ENCODE measurements around the gene DYNC2H1. TPM values are rescaled to one million over a fixed set of nuclear protein-coding genes. Genes with fewer than 3 reads are reported as not detected.
A peak's percentile ranks its signal among the peaks of the same experiment; 100 is the strongest.

Gene DYNC2H1
- total RNA-seq, 2 donors from 2014 or later, result 2.0 to 3.6 TPM

- no peak for ATAC-seq
- no peak for DNase-seq
- intact Hi-C loops (cut with DNase I, micrococcal nuclease), result no loop called here
Observed at GRCh38 chr11:103257360-103257759, 148.1 kb downstream of the DYNC2H1 start.

- DNase-seq (no peak), ATAC-seq (no peak)
- intact Hi-C loops (cut with DNase I, micrococcal nuclease), result no loop called here
Observed at GRCh38 chr11:103266167-103266831, 157.1 kb downstream of the DYNC2H1 start.

DNA sequence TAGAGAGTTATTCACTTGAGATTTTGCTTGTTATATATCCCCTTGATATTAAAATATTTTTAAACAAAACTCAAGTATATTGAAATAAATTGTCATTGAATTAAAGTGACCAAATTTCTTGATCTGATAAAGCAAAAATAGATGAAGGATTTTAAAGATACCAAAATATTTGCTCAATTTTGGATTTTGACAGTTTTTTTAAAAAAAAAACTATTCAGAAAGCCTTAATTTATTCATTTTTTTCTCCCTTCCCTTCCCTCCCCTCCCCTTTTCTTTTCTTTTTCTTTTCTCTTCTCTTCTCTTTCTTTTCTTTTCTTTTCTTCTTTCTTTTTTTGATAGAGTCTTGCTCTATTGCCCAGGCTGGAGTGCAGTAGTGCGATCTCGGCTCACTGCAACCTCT, 163.7 kb downstream of the DYNC2H1 start:
- intact Hi-C loops (cut with DNase I, micrococcal nuclease), result no loop called here
- no peak for DNase-seq
- no peak for ATAC-seq

DNA sequence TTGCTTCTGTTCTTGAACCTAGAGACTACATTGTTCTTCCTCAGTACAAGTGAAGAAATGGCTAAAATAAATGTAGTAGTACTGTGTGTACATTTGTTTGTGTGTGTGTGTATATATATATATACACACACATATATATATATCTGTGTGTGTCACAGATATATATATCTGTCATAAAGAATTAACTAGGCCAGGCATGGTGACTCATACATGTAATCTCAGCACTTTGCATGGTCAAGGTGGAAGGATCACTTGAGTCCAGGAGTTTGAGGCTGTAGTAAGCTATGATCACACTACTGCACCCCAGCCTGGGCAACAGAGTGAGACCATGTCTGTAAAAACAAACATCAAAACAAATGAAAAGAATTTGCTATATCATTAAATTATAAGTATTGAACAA, 164.8 kb downstream of the DYNC2H1 start:
- ATAC-seq (no peak), DNase-seq (no peak)
- intact Hi-C loops (cut with DNase I, micrococcal nuclease), result no loop called here

DNA sequence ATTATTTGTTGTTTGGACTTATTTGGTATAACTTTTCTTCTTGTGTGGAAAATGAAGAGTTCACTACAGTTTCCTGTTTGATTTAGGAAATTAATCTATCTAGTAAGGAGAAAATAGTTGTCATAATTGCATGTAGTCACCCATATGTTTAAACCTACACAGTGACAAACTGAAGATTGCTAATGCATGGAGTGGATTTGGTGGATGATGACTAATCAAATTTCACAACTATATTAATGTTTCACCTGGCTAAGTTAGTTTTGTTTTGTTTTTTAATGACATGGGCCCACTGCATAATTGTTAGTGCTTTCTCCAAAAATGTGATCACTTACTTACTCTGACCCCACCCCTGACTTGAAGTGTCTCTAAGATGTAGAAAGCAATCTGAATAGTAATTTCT, 170.6 kb downstream of the DYNC2H1 start:
- intact Hi-C loops (cut with DNase I, micrococcal nuclease), result no loop called here

GRCh38 chr11:103281301-103281700, 172.1 kb downstream of the DYNC2H1 start:
- DNase-seq, result no peak
- ATAC-seq, result no peak
- intact Hi-C loops (cut with DNase I, micrococcal nuclease), result no loop called here

More for the DNA sequence above, 170.6 kb downstream of the DYNC2H1 start:
- DNase-seq (no peak), ATAC-seq (no peak)

GRCh38 chr11:103284260-103284659, 175.0 kb downstream of the DYNC2H1 start:
- DNase-seq (no peak), ATAC-seq (no peak)
- intact Hi-C loops (cut with DNase I, micrococcal nuclease), result no loop called here

DNA sequence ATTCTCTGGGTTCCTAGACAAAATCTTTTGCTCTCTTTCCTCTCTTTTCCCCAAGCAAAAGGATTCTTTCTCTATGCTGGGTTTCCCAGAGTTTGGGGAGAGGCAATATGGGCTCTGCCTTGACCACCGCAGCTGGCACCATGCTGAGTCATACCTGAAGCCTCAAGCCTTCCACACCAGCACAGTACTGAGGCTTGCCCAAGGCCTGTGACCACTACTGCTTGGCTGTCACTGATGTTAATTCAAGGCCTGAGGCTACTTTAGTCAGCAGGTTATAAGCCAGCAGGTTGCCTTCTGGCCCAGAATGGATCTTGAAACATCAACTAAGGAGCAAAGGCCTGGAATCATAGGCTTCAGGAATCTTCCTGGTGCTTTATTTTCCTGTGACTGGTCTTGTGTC, 185.3 kb downstream of the DYNC2H1 start:
- intact Hi-C loops (cut with DNase I, micrococcal nuclease), result no loop called here
- no peak for DNase-seq
- ATAC-seq, result no peak

- DNase-seq (no peak), ATAC-seq (no peak)
- intact Hi-C loops (cut with DNase I, micrococcal nuclease), result no loop called here
Observed at GRCh38 chr11:103295704-103296103, 186.5 kb downstream of the DYNC2H1 start.

- ATAC-seq (no peak), DNase-seq (no peak)
- intact Hi-C loops (cut with DNase I, micrococcal nuclease), result no loop called here
Observed at GRCh38 chr11:103297900-103298299, 188.7 kb downstream of the DYNC2H1 start.

GRCh38 chr11:103315248-103315647, 206.0 kb downstream of the DYNC2H1 start:
- no peak for DNase-seq
- intact Hi-C loops (cut with DNase I, micrococcal nuclease), result no loop called here
- no peak for ATAC-seq

DNA sequence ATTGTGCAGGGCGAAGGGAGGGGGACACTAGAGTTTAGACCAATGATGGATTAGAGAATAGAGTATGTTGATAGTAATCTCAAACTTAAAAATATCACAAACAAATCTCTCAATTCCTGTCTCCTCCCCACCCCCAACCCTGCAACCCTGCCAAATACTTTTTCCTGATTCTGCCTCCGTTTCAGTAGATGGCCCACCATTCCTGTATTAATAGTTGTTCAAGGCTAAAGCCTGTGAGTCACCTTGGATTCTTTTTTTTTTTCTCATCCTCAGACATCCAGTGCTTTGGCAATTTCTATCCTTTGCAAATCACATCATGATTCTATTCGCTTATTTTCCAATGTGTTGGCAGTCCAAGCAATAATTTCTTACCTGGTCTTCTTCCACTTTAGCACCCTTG, 207.9 kb downstream of the DYNC2H1 start:
- no peak for DNase-seq
- intact Hi-C loops (cut with DNase I, micrococcal nuclease), result no loop called here
- no peak for ATAC-seq

GRCh38 chr11:103322821-103323220, 213.6 kb downstream of the DYNC2H1 start:
- intact Hi-C loops (cut with DNase I, micrococcal nuclease), result no loop called here
- ATAC-seq, result no peak
- no peak for DNase-seq

DNA sequence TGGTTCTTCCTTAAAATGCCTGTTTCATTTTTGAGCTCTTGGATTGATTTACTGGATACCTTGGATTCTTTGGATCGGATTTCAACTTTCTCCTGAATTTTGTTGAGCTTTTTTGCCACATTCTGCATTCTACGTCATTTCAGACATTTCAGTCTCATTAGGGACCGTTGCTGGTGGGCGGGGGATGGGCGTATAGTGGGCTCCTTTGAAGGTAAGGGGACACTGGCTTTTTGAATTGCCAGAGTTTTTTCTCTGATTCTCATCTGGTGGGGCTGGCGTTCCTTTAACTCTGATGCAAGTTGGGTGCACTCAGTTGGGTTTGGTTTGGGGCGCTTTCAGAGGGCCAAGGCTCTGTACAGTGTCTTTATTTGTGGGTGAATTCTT, 216.5 kb downstream of the DYNC2H1 start:
- no peak for DNase-seq
- ATAC-seq, result no peak
- intact Hi-C loops (cut with DNase I, micrococcal nuclease), result no loop called here

- DNase-seq, result peak in 1 of 2 donors; percentile 3
- ATAC-seq, result peak; percentile 58
- intact Hi-C loops (cut with DNase I, micrococcal nuclease), result no loop called here
Observed at GRCh38 chr11:103326070-103326794, 217.0 kb downstream of the DYNC2H1 start.

DNA sequence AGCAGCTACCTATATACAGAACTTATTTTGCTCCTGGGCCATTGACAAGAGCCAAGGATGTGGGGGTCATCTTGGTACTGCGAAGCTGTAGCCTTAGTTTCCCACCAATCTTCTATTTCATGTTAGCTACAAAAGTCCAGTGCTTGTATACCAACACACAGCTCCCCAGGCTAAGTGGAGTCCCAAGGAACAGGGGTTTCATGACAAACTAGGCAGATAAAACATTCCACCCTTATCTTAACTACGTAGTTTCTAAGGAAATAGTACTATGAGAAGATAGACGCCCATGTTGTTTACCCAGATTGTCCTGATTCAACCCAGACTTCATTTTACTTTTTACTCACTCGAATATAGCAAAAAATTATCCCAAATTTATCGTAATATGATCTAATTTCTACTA, 218.5 kb downstream of the DYNC2H1 start:
- DNase-seq, result no peak
- ATAC-seq, result no peak
- intact Hi-C loops (cut with DNase I, micrococcal nuclease), result no loop called here

- DNase-seq (no peak), ATAC-seq (no peak)
- intact Hi-C loops (cut with DNase I, micrococcal nuclease), result no loop called here
Observed at GRCh38 chr11:103332409-103332808, 223.2 kb downstream of the DYNC2H1 start.

DNA sequence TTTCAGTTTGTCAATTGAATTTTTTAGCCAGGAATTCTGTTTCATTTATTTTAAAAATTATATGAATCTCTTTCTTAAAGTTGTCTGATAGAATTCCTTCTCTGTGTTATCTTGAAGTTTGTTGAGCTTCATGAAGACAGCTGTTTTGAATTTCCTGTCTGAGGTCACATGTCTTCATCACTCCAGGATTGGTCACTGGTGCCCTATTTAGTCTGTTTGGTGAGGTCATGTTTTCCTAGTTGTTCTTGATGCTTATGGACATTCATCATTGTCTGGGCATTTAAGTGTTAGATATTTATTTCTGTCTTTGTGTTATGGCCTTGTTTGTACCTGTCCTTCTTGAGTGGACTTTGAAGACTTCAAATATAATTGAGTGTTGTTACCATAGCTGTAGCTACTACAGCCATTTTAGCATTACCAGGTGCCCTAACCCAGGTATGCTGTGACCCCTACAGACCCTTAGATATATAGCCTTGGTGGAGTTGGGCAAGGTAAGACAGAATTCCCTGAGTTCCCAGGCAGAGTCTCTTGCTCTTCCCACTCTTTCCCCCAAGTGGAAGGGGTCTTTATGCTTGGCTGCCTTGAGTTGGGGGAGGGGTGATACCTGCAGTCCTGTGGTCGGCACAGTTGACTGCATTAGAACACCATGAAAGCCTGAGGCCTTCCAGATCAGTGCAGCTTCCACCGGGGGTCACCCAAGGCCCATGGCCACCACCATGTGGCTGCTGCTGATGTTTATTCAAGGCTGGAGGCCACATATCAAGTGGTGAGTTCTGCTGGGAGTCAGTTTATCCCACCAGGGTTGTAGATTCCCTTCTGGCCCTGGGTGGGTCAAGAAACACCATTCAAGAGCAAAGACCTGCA, 229.6 kb downstream of the DYNC2H1 start:
- intact Hi-C loops (cut with DNase I, micrococcal nuclease), result no loop called here
- ATAC-seq, result no peak

GRCh38 chr11:103339485-103339857, 230.2 kb downstream of the DYNC2H1 start:
- ATAC-seq (no peak), DNase-seq (no peak)
- intact Hi-C loops (cut with DNase I, micrococcal nuclease), result no loop called here

More for the DNA sequence above, 229.6 kb downstream of the DYNC2H1 start:
- no peak for DNase-seq

DNA sequence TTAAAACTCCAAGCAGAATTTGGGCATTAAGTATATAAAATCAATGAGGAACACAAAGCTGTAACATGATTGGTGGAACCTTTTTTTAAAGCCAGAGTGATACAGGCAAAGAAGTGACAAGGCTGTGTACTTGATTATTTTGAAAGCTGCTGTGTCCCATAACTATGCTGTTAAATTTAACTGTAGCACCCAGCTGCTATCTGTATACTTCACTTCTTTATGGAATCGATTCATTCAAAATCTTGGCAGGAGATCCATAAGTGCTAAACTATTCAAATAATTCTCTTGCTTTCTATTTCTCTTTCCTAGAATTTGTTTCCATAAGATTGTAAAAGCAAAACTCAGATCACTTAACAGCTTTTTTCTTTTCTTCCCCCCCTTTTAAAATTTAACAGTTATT, 231.7 kb downstream of the DYNC2H1 start:
- intact Hi-C loops (cut with DNase I, micrococcal nuclease), result no loop called here
- ATAC-seq (no peak), DNase-seq (no peak)

All from left colon (tissue), 2 donors.